ENCODE data around the gene RSU1. TPM values are rescaled to one million over a fixed set of nuclear protein-coding genes. Genes with fewer than 3 reads are reported as not detected.

The RSU1 gene
- polyA plus RNA-seq, 1 donor (not counting 4 experiments of a cell fraction or from before 2014, with no cell fraction given), result 125 TPM

DNA sequence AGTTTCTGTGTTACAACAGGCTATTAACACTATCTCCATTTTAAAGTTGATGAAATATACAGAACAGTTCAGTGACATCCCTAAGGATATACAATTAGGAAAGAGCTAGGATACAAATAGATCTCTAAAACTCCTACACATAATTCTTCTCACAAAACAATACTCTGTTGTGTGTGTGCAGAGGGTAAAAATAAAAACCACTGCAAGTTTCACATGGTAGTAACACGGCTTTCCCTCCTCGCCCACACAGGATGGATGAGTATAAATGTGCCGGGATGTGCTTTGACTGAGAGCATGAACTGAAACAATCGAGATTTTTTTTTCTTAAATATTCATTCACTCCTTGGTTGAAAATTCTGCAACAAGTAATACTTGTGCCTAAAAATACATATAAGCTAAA lies 164.0 kb downstream of the RSU1 start:
- dilution Hi-C loops (cut with MboI; ENCODE audit: extremely low pct_ligation_motif_present, low sequenced_read_pairs), result no loop called here

DNA sequence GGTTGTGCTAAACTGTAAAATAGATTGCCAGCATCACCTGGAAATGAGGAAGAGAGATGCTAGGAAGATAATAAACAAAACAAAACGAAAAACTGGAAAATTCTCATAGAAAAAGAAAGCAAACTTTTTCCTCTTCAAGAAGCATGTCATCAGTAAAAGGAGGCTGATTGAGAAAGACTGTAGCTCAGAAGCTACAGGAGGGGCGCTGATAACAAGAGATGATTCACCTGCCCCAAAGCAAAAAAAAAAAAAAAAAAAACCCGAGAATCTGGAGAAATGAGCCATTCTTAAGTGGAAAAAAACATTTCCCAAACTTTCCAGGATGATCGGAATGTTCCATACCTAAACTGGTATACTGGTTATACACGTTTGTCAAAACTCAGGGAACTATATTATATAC lies 165.1 kb downstream of the RSU1 start:
- Histone ChIP-seq H3K36me3 (ENCODE audit: control insufficient read depth in 2 of 2, extremely low read depth in 1 of 2, insufficient read depth in 2 of 2, low read length in 2 of 2) (no peaks in the 10 kb centered on the region), H3K4me2 (ENCODE audit: control insufficient read depth, extremely low read depth, insufficient read depth, low read depth, low read length) (peak overlapping the region; percentile 78), H3K27me3 (ENCODE audit: control insufficient read depth, extremely low read depth, insufficient read depth, low read length) (no peaks in the 10 kb centered on the region), H3K4me3 (ENCODE audit: control insufficient read depth in 2 of 3, extremely low read depth in 1 of 3, insufficient read depth in 2 of 3, low read depth in 1 of 3, low read length in 3 of 3) (peak overlapping the region in 1 of 3 experiments; percentile 3), H3K27ac (ENCODE audit: control insufficient read depth, insufficient read depth, low read length) (peak overlapping the region; percentile 67), H3K9me1 (ENCODE audit: control insufficient read depth, extremely low read depth, insufficient read depth, low read length) (no peaks in the 10 kb centered on the region), H3K79me2 (ENCODE audit: control insufficient read depth, insufficient read depth, low read length) (no peaks in the 10 kb centered on the region), H4K20me1 (ENCODE audit: control insufficient read depth, extremely low read depth, insufficient read depth, low read length) (no peaks in the 10 kb centered on the region), H3K9ac (ENCODE audit: control insufficient read depth, extremely low read depth, insufficient read depth, low read length) (peak overlapping the region; percentile 47), H3K9me3 (ENCODE audit: control insufficient read depth, low read depth, low read length) (no peaks in the 10 kb centered on the region), H2AFZ (ENCODE audit: control insufficient read depth, low read length) (peak overlapping the region; percentile 18), H3K4me1 (ENCODE audit: control insufficient read depth, extremely low read depth, insufficient read depth, low read length) (peaks cover 13% of the 10 kb centered on the region)
- FAIRE-seq (no peak), DNase-seq (ENCODE audit: low read depth, low spot score) (no peak)
- dilution Hi-C loops (cut with MboI; ENCODE audit: extremely low pct_ligation_motif_present, low sequenced_read_pairs), result no loop called here
- TF ChIP-seq, protein P1, sequence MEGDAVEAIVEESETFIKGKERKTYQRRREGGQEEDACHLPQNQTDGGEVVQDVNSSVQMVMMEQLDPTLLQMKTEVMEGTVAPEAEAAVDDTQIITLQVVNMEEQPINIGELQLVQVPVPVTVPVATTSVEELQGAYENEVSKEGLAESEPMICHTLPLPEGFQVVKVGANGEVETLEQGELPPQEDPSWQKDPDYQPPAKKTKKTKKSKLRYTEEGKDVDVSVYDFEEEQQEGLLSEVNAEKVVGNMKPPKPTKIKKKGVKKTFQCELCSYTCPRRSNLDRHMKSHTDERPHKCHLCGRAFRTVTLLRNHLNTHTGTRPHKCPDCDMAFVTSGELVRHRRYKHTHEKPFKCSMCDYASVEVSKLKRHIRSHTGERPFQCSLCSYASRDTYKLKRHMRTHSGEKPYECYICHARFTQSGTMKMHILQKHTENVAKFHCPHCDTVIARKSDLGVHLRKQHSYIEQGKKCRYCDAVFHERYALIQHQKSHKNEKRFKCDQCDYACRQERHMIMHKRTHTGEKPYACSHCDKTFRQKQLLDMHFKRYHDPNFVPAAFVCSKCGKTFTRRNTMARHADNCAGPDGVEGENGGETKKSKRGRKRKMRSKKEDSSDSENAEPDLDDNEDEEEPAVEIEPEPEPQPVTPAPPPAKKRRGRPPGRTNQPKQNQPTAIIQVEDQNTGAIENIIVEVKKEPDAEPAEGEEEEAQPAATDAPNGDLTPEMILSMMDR (optimal IDR thresholded peaks at IDR 0.05 in 1 of 3, IDR thresholded peaks at IDR 0.05 in 1 of 3, conservative IDR thresholded peaks at IDR 0.05 in 1 of 3; ENCODE audit: extremely low read depth in 1 of 3, insufficient read depth in 2 of 3, low read length in 3 of 3), result no peak
- TF ChIP-seq EZH2 (IDR thresholded peaks at IDR 0.05; ENCODE audit: low read length), result no peak

More for the DNA sequence above, 164.0 kb downstream of the RSU1 start:
- Histone ChIP-seq H3K9me1 (ENCODE audit: control insufficient read depth, extremely low read depth, insufficient read depth, low read length) (no peaks in the 10 kb centered on the region), H3K4me2 (ENCODE audit: control insufficient read depth, extremely low read depth, insufficient read depth, low read depth, low read length) (no peak overlapping the region), H3K27ac (ENCODE audit: control insufficient read depth, insufficient read depth, low read length) (no peak overlapping the region), H3K9ac (ENCODE audit: control insufficient read depth, extremely low read depth, insufficient read depth, low read length) (no peak overlapping the region), H3K27me3 (ENCODE audit: control insufficient read depth, extremely low read depth, insufficient read depth, low read length) (no peaks in the 10 kb centered on the region), H4K20me1 (ENCODE audit: control insufficient read depth, extremely low read depth, insufficient read depth, low read length) (no peaks in the 10 kb centered on the region), H3K4me3 (ENCODE audit: control insufficient read depth in 2 of 3, extremely low read depth in 1 of 3, insufficient read depth in 2 of 3, low read depth in 1 of 3, low read length in 3 of 3) (no peak overlapping the region), H2AFZ (ENCODE audit: control insufficient read depth, low read length) (no peak overlapping the region), H3K36me3 (ENCODE audit: control insufficient read depth in 2 of 2, extremely low read depth in 1 of 2, insufficient read depth in 2 of 2, low read length in 2 of 2) (no peaks in the 10 kb centered on the region), H3K9me3 (ENCODE audit: control insufficient read depth, low read depth, low read length) (no peaks in the 10 kb centered on the region), H3K79me2 (ENCODE audit: control insufficient read depth, insufficient read depth, low read length) (no peaks in the 10 kb centered on the region), H3K4me1 (ENCODE audit: control insufficient read depth, extremely low read depth, insufficient read depth, low read length) (peaks cover 11% of the 10 kb centered on the region)
- FAIRE-seq, result no peak
- TF ChIP-seq, protein P1 (optimal IDR thresholded peaks at IDR 0.05 in 1 of 3, IDR thresholded peaks at IDR 0.05 in 1 of 3, conservative IDR thresholded peaks at IDR 0.05 in 1 of 3; ENCODE audit: extremely low read depth in 1 of 3, insufficient read depth in 2 of 3, low read length in 3 of 3), result no peak
- TF ChIP-seq EZH2 (IDR thresholded peaks at IDR 0.05; ENCODE audit: low read length), result no peak
- DNase-seq (ENCODE audit: low read depth, low spot score), result no peak
